OCI-LY1 (cell line): ENCODE results near the gene C22orf31.

Source experiments
- EZH2 ChIP-seq: fragments of 200-600 bp; sonication (generic), shearing (Covaris generic); IDR thresholded peaks from 2 replicates; pipeline ENCODE4 v1.8.0; 2017; ENCODE audit warnings: borderline replicate concordance, mixed run types, mild to moderate bottlenecking, antibody characterized with exemption, low read length, moderate library complexity, mixed read lengths
- TF ChIP-seq, protein P1 (sequence below): fragments of 200-600 bp; sonication (generic), shearing (Covaris generic); IDR thresholded peaks from 2 replicates; pipeline ENCODE4 v1.5.1; 2017; ENCODE audit warnings: mild to moderate bottlenecking, antibody characterized with exemption, low read length, moderate library complexity, mixed read lengths

DNA sequence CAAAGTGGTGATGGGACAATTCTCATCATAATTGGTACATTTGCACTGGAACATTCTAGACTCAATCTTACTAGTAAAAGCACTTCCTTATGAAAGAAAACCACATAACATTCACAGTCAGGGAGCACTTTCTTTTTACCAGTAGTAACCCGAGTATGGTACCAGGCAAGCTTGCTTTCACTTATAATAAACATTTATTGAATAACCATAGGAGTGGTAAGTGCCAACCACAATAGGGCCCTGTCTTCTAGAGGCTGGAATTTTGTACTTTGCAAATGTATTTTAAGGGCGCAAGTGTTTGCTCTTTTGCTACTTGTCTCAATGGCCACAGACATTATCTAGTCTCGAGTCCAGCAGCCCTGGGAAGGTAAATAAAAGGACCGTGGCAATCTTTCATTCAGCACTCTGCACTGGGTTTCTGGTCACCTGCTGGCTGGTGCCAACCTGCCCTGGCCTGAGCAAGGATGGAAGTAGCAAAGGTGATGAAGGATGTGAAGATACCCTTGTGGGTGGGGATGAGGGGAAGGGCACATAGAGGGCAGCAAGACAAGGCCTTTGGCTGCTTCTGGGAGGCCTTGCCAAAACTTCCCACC, 24.2 kb downstream of the C22orf31 start:
- TF ChIP-seq, protein P1, sequence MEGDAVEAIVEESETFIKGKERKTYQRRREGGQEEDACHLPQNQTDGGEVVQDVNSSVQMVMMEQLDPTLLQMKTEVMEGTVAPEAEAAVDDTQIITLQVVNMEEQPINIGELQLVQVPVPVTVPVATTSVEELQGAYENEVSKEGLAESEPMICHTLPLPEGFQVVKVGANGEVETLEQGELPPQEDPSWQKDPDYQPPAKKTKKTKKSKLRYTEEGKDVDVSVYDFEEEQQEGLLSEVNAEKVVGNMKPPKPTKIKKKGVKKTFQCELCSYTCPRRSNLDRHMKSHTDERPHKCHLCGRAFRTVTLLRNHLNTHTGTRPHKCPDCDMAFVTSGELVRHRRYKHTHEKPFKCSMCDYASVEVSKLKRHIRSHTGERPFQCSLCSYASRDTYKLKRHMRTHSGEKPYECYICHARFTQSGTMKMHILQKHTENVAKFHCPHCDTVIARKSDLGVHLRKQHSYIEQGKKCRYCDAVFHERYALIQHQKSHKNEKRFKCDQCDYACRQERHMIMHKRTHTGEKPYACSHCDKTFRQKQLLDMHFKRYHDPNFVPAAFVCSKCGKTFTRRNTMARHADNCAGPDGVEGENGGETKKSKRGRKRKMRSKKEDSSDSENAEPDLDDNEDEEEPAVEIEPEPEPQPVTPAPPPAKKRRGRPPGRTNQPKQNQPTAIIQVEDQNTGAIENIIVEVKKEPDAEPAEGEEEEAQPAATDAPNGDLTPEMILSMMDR: no peak
- TF ChIP-seq EZH2: no peak
